ENCODE results near the gene RBMS3.

The RBMS3 gene

GRCh38 chr3:29677421-29677820, 396.6 kb downstream of the RBMS3 start:
- in situ Hi-C loops (cut with MboI; ENCODE audit: low sequenced_read_pairs, unreplicated experiment): no loop called here
- TF ChIP-seq CTCF (IDR thresholded peaks at IDR 0.05; ENCODE audit: borderline replicate concordance, control extremely low read depth, extremely low read depth, insufficient read depth, missing control alignments): no peak
- no peak for DNase-seq (ENCODE audit: low spot score)

- DNase-seq (ENCODE audit: low spot score): no peak
- in situ Hi-C loops (cut with MboI; ENCODE audit: low sequenced_read_pairs, unreplicated experiment): no loop called here
Measured at GRCh38 chr3:29679944-29680343, 399.1 kb downstream of the RBMS3 start.

GRCh38 chr3:29683018-29683993, 402.4 kb downstream of the RBMS3 start:
- TF ChIP-seq CTCF (IDR thresholded peaks at IDR 0.05; ENCODE audit: borderline replicate concordance, control extremely low read depth, extremely low read depth, insufficient read depth, missing control alignments): no peak
- peak; percentile 25 for DNase-seq (ENCODE audit: low spot score)
- in situ Hi-C loops (cut with MboI; ENCODE audit: low sequenced_read_pairs, unreplicated experiment): no loop called here

More at GRCh38 chr3:29679944-29680343, 399.1 kb downstream of the RBMS3 start:
- no peak for TF ChIP-seq CTCF (IDR thresholded peaks at IDR 0.05; ENCODE audit: borderline replicate concordance, control extremely low read depth, extremely low read depth, insufficient read depth, missing control alignments)

GRCh38 chr3:29686889-29687592, 406.2 kb downstream of the RBMS3 start:
- in situ Hi-C loops (cut with MboI; ENCODE audit: low sequenced_read_pairs, unreplicated experiment): no loop called here
- no peak for TF ChIP-seq CTCF (IDR thresholded peaks at IDR 0.05; ENCODE audit: borderline replicate concordance, control extremely low read depth, extremely low read depth, insufficient read depth, missing control alignments)
- peak; percentile 70 for DNase-seq (ENCODE audit: low spot score)

GRCh38 chr3:29690686-29691353, 409.9 kb downstream of the RBMS3 start:
- no peak for DNase-seq (ENCODE audit: low spot score)
- no peak for TF ChIP-seq CTCF (IDR thresholded peaks at IDR 0.05; ENCODE audit: borderline replicate concordance, control extremely low read depth, extremely low read depth, insufficient read depth, missing control alignments)
- in situ Hi-C loops (cut with MboI; ENCODE audit: low sequenced_read_pairs, unreplicated experiment): no loop called here

GRCh38 chr3:29693863-29694262, 413.0 kb downstream of the RBMS3 start:
- in situ Hi-C loops (cut with MboI; ENCODE audit: low sequenced_read_pairs, unreplicated experiment): no loop called here
- no peak for TF ChIP-seq CTCF (IDR thresholded peaks at IDR 0.05; ENCODE audit: borderline replicate concordance, control extremely low read depth, extremely low read depth, insufficient read depth, missing control alignments)
- no peak for DNase-seq (ENCODE audit: low spot score)
